Type B pancreatic cell (in vitro differentiated cells): Measurements from ENCODE around the gene ELN. TPM values are rescaled to one million over a fixed set of nuclear protein-coding genes. Genes with fewer than 3 reads are reported as not detected.

Experiments used
- DNase-seq: peaks from one replicate; pipeline ENCODE4 v3.0.0; 2021; ENCODE audit warnings: mixed read lengths; ENCODE audit not compliant: unreplicated experiment; ENCODE audit errors: extremely low spot score
- H3K27ac Mint-ChIP-seq: 2 replicates; pipeline ENCODE4 v1.8.0; 2021; ENCODE audit warnings: mild to moderate bottlenecking, mixed read lengths
- H3K27me3 Mint-ChIP-seq: 2 replicates; pipeline ENCODE4 v1.8.0; 2021; ENCODE audit warnings: mixed read lengths
- H3K36me3 Mint-ChIP-seq: 2 replicates; pipeline ENCODE4 v1.8.0; 2021; ENCODE audit warnings: mixed read lengths
- H3K4me1 Mint-ChIP-seq: one replicate; pipeline ENCODE4 v1.8.0; 2021; ENCODE audit warnings: mixed read lengths; ENCODE audit not compliant: unreplicated experiment
- H3K4me3 Mint-ChIP-seq: 2 replicates; pipeline ENCODE4 v1.8.0; 2021; ENCODE audit warnings: mild to moderate bottlenecking, mixed read lengths
- H3K9me3 Mint-ChIP-seq: 2 replicates; pipeline ENCODE4 v1.8.0; 2021; ENCODE audit warnings: mixed read lengths
- CTCF ChIP-seq: fragments of 200-600 bp; sonication (generic); conservative IDR thresholded peaks from 2 replicates; pipeline ENCODE4 v1.5.0; 2021; ENCODE audit warnings: antibody characterized with exemption, mild to moderate bottlenecking
- total RNA-seq: library from RNA; stranded (reverse); gene quantifications from 2 replicates; pipeline ENCODE4 v1.2.1, GENCODE V29; 2021; ENCODE audit warnings: low replicate concordance

The ELN gene
- total RNA-seq, 1 donor from 2014 or later, result 8.8 TPM

DNA sequence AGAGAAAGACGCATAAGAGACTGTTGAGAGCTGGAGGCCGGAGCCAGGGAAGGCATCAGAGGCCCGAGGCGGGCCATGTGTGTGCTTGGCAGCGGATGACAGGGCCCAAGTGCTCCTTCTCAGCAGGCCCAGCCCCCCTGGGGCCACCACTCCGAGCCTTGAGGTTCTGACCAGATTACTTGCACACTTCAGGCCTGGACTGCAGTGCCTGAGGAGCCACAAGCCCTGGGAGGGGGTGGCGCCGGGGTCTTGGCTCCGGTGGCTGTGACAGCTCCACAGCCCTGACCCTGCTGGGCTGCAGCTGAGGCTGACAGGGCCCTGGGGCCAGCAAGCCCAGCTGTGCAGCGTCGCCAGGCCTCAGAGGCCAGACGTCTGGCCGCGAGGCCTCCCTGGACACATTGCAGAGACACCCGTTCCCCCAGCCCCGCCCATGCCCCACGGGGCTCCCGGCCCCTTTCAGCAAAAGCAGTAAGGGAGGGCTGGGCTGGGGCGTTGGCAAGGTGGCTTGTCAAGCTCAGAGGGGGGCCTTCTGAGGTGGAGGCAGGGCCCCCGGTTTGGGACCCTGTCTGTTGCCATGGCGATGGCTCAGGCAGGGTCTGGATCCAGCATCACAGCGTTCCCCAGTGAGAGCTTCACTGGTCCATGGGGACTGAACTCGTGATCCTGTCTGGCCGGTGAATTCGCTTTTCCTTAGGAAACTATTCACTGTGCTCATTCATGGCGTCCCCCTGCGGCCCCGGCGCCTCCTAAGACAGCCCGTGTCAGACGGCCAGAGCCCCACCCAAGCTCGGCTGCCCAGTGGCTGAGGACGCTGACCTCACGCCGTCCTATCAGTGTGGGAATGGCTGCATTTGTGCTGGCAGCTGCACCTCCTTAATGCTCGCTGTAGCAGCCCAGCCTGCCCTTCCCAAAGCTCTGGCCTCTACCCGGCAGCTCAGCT is 5.7 kb downstream of the ELN start:
- DNase-seq, result no peak
- Mint-ChIP-seq H3K27me3 (peaks cover 9% of the 10 kb centered on the region), H3K9me3 (no peaks in the 10 kb centered on the region), H3K4me3 (peak overlapping the region; percentile 44), H3K36me3 (no peaks in the 10 kb centered on the region), H3K4me1 (peaks cover 38% of the 10 kb centered on the region), H3K27ac (no peak overlapping the region)
- TF ChIP-seq CTCF, result no peak

- H3K36me3 Mint-ChIP-seq, result no peaks in the 10 kb centered on the region
- no peaks in the 10 kb centered on the region for H3K9me3 Mint-ChIP-seq
- DNase-seq, result no peak
- H3K4me3 Mint-ChIP-seq, result no peak overlapping the region
- no peaks in the 10 kb centered on the region for H3K27me3 Mint-ChIP-seq
- no peak for TF ChIP-seq CTCF
- no peak overlapping the region for H3K27ac Mint-ChIP-seq
- peaks cover 30% of the 10 kb centered on the region for H3K4me1 Mint-ChIP-seq
Measured at GRCh38 chr7:74037609-74038008, 9.6 kb downstream of the ELN start.

- Mint-ChIP-seq H3K27me3 (no peaks in the 10 kb centered on the region), H3K9me3 (no peaks in the 10 kb centered on the region), H3K27ac (no peak overlapping the region), H3K4me1 (peaks cover 31% of the 10 kb centered on the region), H3K36me3 (no peaks in the 10 kb centered on the region), H3K4me3 (no peak overlapping the region)
- no peak for DNase-seq
- TF ChIP-seq CTCF, result no peak
Measured at GRCh38 chr7:74038194-74038961, 10.4 kb downstream of the ELN start.

GRCh38 chr7:74039337-74039736 is 11.4 kb downstream of the ELN start:
- Mint-ChIP-seq H3K27ac (no peak overlapping the region), H3K4me1 (peaks cover 30% of the 10 kb centered on the region)
- TF ChIP-seq CTCF, result no peak

GRCh38 chr7:74040101-74040790 is 12.3 kb downstream of the ELN start:
- H3K27me3 Mint-ChIP-seq, result no peaks in the 10 kb centered on the region
- H3K36me3 Mint-ChIP-seq, result no peaks in the 10 kb centered on the region
- no peak overlapping the region for H3K27ac Mint-ChIP-seq
- H3K4me1 Mint-ChIP-seq, result peaks cover 25% of the 10 kb centered on the region
- DNase-seq, result no peak
- no peaks in the 10 kb centered on the region for H3K9me3 Mint-ChIP-seq
- H3K4me3 Mint-ChIP-seq, result peak overlapping the region; percentile 42
- no peak for TF ChIP-seq CTCF

More at GRCh38 chr7:74039337-74039736, 11.4 kb downstream of the ELN start:
- no peak for DNase-seq
- Mint-ChIP-seq H3K36me3 (no peaks in the 10 kb centered on the region), H3K27me3 (no peaks in the 10 kb centered on the region), H3K9me3 (no peaks in the 10 kb centered on the region), H3K4me3 (no peak overlapping the region)
